ENCODE measurements around the gene CMIP.

DNA sequence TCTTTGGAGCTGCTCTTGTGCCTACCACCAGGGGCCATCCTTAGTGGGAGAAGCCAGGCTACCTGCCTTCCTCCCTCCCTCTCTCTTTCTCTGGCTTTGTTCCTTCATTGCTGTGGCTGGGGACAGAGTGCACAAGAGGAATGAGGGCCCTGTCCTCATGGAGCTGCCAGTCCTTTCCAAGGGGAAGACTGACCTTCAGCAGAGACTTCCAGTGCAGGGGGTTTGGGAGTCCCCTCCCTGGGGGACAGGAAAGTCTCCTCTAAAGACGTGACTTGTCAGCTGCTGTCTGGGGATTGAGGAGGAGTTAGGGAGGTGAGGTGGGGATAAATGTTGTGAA lies 108.1 kb downstream of the CMIP start:
- no peak for TF ChIP-seq CTCF (IDR thresholded peaks at IDR 0.05)
- TF ChIP-seq POLR2A (IDR thresholded peaks at IDR 0.05), result no peak

All from right lobe of liver (tissue), 4 donors.